SK-N-SH treated with all-trans-retinoic acid at 6 μM for 48 hours (cell line): ENCODE data around the gene ARAP1.

Experiments used
- ATAC-seq: fragments of 200-7000 bp; cut with Tn5 transposase; 3 replicates; pipeline ENCODE4 v1.9.1; 2020; ENCODE audit warnings: mild to moderate bottlenecking, moderate library complexity
- ARNTL ChIP-seq: fragments of 450-650 bp; formaldehyde crosslinking; IDR thresholded peaks from 2 replicates; pipeline ENCODE4 v1.5.0; 2020; ENCODE audit warnings: low read depth, mild to moderate bottlenecking, moderate library complexity, borderline replicate concordance
- BACH2 ChIP-seq: fragments of 250-450 bp; sonication (Bioruptor Pico); IDR thresholded peaks from 2 replicates; pipeline ENCODE4 v1.9.0; 2021; ENCODE audit warnings: mild to moderate bottlenecking, borderline replicate concordance
- CREB5 ChIP-seq: fragments of 250-450 bp; sonication (Bioruptor Pico); IDR thresholded peaks from 2 replicates; pipeline ENCODE4 v1.5.1; 2020; ENCODE audit warnings: low read depth, mild to moderate bottlenecking, moderate library complexity
- CSRNP3 ChIP-seq: fragments of 250-450 bp; sonication (Bioruptor Pico); IDR thresholded peaks from 2 replicates; pipeline ENCODE4 v1.5.1; 2021; ENCODE audit warnings: mild to moderate bottlenecking, moderate library complexity
- ESRRG ChIP-seq: fragments of 250-450 bp; sonication (Bioruptor Pico); IDR thresholded peaks from 2 replicates; pipeline ENCODE4 v1.6.1; 2021; ENCODE audit warnings: mild to moderate bottlenecking
- GLIS3 ChIP-seq: fragments of 250-450 bp; sonication (Bioruptor Pico); IDR thresholded peaks from 2 replicates; pipeline ENCODE4 v1.5.0; 2020; ENCODE audit warnings: mild to moderate bottlenecking, moderate library complexity
- ISL1 ChIP-seq: fragments of 250-450 bp; sonication (Bioruptor Pico); IDR thresholded peaks from 2 replicates; pipeline ENCODE4 v2.1.2; 2022; ENCODE audit warnings: mild to moderate bottlenecking, moderate library complexity
- OSR1 ChIP-seq: fragments of 250-450 bp; sonication (Bioruptor Pico); IDR thresholded peaks from 2 replicates; pipeline ENCODE4 v1.8.0; 2022; ENCODE audit warnings: moderate library complexity, mild to moderate bottlenecking, inconsistent platforms
- PATZ1 ChIP-seq: fragments of 250-450 bp; sonication (Bioruptor Pico); IDR thresholded peaks from 2 replicates; pipeline ENCODE4 v1.8.0; 2020; ENCODE audit warnings: mild to moderate bottlenecking, moderate library complexity, borderline replicate concordance
- SNAI2 ChIP-seq: fragments of 250-450 bp; sonication (Bioruptor Pico); IDR thresholded peaks from 2 replicates; pipeline ENCODE4 v1.5.0; 2020; ENCODE audit warnings: mild to moderate bottlenecking, moderate library complexity
- TCF4 ChIP-seq: fragments of 250-450 bp; sonication (Bioruptor Pico); IDR thresholded peaks from 2 replicates; pipeline ENCODE4 v1.8.0; 2021; ENCODE audit warnings: mild to moderate bottlenecking, moderate library complexity, borderline replicate concordance
- TSHZ2 ChIP-seq: fragments of 250-450 bp; sonication (Bioruptor Pico); IDR thresholded peaks from 2 replicates; pipeline ENCODE4 v1.5.0; 2020; ENCODE audit warnings: mild to moderate bottlenecking, moderate library complexity
- ZFP3 ChIP-seq: fragments of 250-450 bp; sonication (Bioruptor Pico); IDR thresholded peaks from 2 replicates; pipeline ENCODE4 v1.5.0; 2020; ENCODE audit warnings: mild to moderate bottlenecking, moderate library complexity
- ZNF8 ChIP-seq: fragments of 450-650 bp; formaldehyde crosslinking; IDR thresholded peaks from 2 replicates; pipeline ENCODE4 v1.5.0; 2020; ENCODE audit warnings: mild to moderate bottlenecking, moderate library complexity

Gene ARAP1

GRCh38 chr11:72639502-72640375, 112.5 kb downstream of the ARAP1 start:
- ATAC-seq = no peak
- TF ChIP-seq ARNTL (CRISPR knock-in tag) = no peak
- TF ChIP-seq ZNF8 (CRISPR knock-in tag) = no peak
- TF ChIP-seq BACH2 (CRISPR knock-in tag) = no peak

GRCh38 chr11:72637926-72638325, 114.3 kb downstream of the ARAP1 start:
- ATAC-seq = no peak
- TF ChIP-seq ARNTL (CRISPR knock-in tag) (no peak), TSHZ2 (no peak), OSR1 (CRISPR knock-in tag) (no peak)

GRCh38 chr11:72637198-72637597, 115.0 kb downstream of the ARAP1 start:
- TF ChIP-seq SNAI2 (CRISPR knock-in tag) (no peak), OSR1 (CRISPR knock-in tag) (no peak)
- no peak for ATAC-seq

- no peak for TF ChIP-seq ISL1 (CRISPR knock-in tag)
- ATAC-seq = no peak
These were observed 115.8 kb downstream of the ARAP1 start for GRCh38 chr11:72636376-72636775.

GRCh38 chr11:72635933-72636332, 116.3 kb downstream of the ARAP1 start:
- TF ChIP-seq TCF4 (CRISPR knock-in tag) (no peak), PATZ1 (no peak), GLIS3 (CRISPR knock-in tag) (no peak), CREB5 (no peak), TSHZ2 (no peak), ZFP3 (no peak), ZNF8 (CRISPR knock-in tag) (no peak), ESRRG (CRISPR knock-in tag) (no peak), BACH2 (CRISPR knock-in tag) (no peak), CSRNP3 (CRISPR knock-in tag) (no peak)
- TF ChIP-seq, all 23 proteins: peak for 0

More at GRCh38 chr11:72635933-72636332, 116.3 kb downstream of the ARAP1 start:
- ATAC-seq = no peak
